GM18520 (cell line): Measurements from ENCODE around the gene DISC1.
"Not testable (repeated sequence)": the region's sequence is repeated elsewhere in the genome, so short reads cannot be mapped to it uniquely, and the experiment has no call there.

ENCODE experiments used
- ATAC-seq: cut with Tn5 transposase; IDR thresholded peaks from one replicate; pipeline ENCODE4 v1.9.1; 2021; ENCODE audit not compliant: unreplicated experiment

Gene DISC1

GRCh38 chr1:231634323-231635013 lies 7.9 kb downstream of the DISC1 start:
- no peak for ATAC-seq

DNA sequence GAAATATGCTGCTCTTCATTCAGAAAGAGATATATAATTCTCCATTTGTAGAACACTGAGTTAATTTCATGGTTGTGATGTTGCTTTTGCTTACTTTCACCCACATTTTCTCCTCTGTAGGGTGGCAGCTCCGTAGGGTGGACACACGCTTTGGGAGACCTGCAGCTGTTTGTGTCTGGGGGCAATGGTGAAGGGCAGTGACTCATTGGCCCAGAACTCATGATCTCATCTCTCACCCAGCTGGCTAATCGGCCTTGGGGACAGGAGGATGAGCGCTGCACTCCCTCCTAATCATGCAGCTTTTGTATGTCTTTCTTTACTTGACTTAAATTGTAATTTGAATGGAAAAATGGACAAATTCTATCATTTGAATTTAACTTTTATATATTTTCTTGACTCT lies 9.6 kb downstream of the DISC1 start:
- ATAC-seq, result no peak

DNA sequence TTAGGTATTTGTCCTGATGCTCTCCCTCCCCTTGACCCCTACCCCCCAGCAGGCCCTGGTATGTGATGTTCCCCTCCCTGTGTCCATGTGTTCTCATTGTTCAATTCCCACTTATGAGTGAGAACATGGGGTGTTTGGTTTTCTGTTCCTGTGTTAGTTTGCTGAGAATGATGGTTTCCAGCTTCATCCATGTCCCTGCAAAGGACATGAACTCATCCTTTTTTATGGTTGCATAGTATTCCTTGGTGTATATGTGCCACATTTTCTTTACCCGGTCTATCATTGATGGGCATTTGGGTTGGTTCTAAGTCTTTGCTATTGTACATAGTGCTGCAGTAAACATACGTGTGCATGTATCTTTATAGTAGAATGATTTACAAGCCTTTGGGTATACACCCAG lies 10.3 kb downstream of the DISC1 start:
- ATAC-seq, result not testable (repeated sequence)

GRCh38 chr1:231638647-231639046 lies 12.1 kb downstream of the DISC1 start:
- no peak for ATAC-seq

GRCh38 chr1:231639819-231640218 lies 13.2 kb downstream of the DISC1 start:
- ATAC-seq, result no peak

DNA sequence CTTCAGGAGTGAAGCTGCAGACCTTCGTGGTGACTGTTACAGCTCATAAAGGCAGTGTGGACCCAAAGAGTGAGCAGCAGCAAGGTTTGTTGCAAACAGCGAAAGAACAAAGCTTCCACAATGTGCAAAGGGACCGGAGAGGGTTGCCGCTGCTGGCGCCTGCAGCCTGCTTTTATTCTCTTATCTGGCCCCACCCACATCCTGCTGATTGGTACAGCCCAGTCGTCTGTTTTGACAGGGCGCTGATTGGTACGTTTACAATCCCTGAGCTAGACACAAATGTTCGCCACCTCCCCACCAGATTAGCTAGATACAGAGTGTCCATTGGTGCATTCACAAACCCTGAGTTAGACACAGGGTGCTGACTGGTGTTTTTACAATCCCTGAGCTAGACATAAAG lies 14.9 kb downstream of the DISC1 start:
- ATAC-seq, result not testable (repeated sequence)

DNA sequence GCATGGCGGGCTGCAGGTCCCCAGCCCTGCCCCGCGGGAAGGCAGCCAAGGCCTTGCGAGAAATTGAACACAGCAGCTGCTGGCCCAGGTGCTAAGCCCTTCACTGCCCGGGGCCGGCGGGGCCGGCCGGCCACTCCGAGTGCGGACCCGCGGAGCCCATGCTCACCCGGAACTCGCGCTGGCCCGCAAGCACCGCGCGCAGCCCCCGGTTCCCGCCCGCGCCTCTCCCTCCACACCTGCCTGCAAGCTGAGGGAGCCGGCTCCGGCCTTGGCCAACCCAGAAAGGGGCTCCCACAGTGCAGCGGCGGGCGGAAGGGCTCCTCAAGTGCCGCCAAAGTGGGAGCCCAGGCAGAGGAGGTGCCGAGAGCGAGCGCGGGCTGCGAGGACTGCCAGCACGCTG lies 15.5 kb downstream of the DISC1 start:
- not testable (repeated sequence) for ATAC-seq

DNA sequence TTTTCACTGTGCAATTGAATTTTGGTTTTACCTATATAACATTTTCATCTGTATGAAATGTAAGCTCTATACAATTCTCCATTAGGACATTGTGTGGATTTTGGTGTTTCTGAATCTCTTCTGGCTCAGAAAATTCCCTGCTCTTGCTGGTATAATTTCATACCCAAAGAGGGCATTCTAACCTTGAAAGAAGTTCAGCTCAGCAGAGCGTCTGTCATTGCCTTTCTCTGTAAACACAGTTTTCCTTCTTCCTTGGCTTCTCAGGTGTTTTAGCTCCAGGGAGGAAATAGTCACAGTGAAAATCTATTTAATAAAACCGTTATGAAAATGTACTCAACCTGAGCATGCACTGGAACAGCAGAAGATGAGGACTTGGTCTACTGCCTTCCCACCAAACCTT lies 16.0 kb downstream of the DISC1 start:
- ATAC-seq, result no peak

DNA sequence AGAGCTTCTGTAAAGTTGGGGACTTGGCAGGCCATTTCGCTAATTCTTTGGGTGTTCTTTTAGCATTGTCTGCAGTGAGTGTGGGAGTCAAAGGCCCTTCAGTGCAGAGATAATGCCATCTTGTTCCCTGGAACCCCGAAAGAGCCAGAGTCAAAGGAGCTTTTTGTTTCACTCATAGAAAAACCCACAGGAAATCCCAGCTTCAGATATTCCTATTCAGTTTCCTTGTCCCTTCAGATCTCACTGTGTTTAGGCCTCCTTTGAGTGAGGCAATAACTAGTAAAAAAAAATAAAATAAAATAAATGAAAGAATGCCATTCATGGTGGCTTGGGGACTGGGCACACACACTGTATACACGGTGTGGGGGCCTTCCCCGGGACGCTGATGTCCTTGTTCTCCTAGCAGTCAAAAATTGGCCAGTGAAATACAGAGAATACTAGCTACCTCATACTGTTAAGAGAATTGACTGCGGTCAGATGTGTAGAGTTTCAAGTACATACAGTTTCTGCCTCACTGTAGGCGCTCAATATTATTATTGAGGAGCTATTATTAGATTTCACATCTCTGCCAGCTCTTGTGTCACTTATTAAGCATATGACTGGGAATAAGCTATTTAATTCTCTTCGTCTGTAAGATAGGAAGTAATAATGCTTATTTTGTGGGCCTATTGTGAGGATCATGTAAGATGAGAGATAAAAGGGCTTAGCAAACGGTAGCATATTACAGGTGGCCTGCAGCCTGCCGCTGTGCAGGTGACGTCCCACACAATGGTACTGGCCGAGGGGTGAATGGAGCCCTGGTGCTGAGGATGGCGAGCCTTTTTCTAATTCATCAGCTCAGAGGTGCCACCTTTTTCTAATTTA lies 16.7 kb downstream of the DISC1 start:
- ATAC-seq, result no peak

GRCh38 chr1:231643935-231644237 lies 17.3 kb downstream of the DISC1 start:
- no peak for ATAC-seq

DNA sequence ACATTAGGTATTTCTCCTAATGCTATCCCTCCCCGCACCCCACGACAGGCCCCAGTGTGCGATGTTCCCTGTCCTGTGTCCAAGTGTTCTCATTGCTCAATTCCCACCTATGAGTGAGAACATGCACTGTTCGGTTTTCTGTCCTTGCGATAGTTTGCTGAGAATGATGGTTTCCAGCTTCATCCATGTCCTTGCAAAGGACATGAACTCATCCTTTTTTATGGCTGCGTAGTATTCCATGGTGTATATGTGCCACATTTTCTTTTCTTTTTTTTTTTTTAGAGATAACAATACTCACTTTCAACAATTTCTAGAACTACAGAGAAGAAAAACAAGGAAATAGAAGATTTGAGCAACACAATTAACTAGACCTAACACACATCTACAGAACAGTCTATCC lies 19.0 kb downstream of the DISC1 start:
- not testable (repeated sequence) for ATAC-seq

- ATAC-seq, result not testable (repeated sequence)
Observed at GRCh38 chr1:231646165-231646564, 19.6 kb downstream of the DISC1 start.

- ATAC-seq, result not testable (repeated sequence)
Observed at GRCh38 chr1:231651621-231652260, 25.2 kb downstream of the DISC1 start.

DNA sequence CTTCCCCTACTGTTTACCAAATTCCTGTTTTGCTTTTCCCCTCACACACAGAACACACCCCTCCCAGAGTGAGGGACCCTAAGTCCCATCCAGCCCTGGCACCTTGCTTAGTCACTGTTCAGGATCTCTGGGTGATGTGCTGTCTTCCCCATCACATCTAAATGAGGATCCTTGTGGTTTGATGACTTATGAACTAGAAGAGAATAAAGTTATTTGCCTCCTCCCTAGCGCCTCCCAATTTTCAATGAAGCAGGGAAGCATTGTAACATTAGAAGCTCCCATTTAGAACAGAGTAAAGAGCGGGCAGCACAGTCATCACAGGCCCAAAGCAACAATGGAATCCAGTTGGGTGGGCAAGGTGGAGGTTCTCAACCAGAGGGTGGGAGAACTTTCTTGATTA lies 27.0 kb downstream of the DISC1 start:
- no peak for ATAC-seq

DNA sequence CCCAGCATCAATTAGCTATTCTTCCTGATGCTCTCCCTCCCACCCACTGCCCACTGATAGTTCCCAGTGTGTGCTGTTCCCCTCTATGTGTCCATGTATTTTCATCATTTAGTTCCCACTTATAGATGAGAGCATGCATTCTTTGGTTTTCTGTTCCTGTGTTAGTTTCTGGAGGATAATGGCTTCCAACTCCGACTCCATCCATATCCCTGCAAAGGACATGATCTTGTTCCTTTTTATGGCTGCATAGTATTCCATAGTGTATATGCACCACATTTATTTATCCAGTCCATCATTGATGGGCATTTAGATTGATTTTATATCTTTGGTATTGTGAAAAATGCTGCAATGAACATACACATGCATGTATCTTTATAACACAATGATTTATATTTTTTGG lies 30.2 kb downstream of the DISC1 start:
- ATAC-seq, result no peak

GRCh38 chr1:231658223-231658622 lies 31.6 kb downstream of the DISC1 start:
- ATAC-seq, result not testable (repeated sequence)

GRCh38 chr1:231660198-231660597 lies 33.6 kb downstream of the DISC1 start:
- ATAC-seq, result no peak

- no peak for ATAC-seq
Observed at GRCh38 chr1:231663211-231663792, 36.7 kb downstream of the DISC1 start.

- no peak for ATAC-seq
Observed at GRCh38 chr1:231665101-231665500, 38.5 kb downstream of the DISC1 start.

GRCh38 chr1:231665726-231666125 lies 39.1 kb downstream of the DISC1 start:
- ATAC-seq, result no peak

GRCh38 chr1:231666220-231666936 lies 39.8 kb downstream of the DISC1 start:
- ATAC-seq, result no peak
